IMR-90 (cell line): Measurements from ENCODE around the gene MUCL3. TPM values are rescaled to one million over a fixed set of nuclear protein-coding genes. Genes with fewer than 3 reads are reported as not detected.

Experiments
- ATAC-seq: fragments of 200-7000 bp; cut with Tn5 transposase; 2 replicates; pipeline ENCODE4 v1.9.1; 2020; ENCODE audit warnings: low read depth, mild to moderate bottlenecking, moderate library complexity
- BruUV-seq: library from RNA; stranded (reverse); fragments of 400-500 nt; replicated peaks from 2 replicates; lab custom pipeline; 2021; lab: Mats Ljungman, UMichigan
- CTCF ChIA-PET: fragments of 300-600 bp; formaldehyde crosslinking; extraction: SDS; loops from one replicate; lab custom pipeline; 2021; ENCODE audit warnings: antibody characterized with exemption; lab: Yijun Ruan, JAX
- POLR2A ChIA-PET: fragments of 300-600 bp; sonication (Branson Sonifier 250); formaldehyde crosslinking; loops from one replicate; lab custom pipeline; 2022; ENCODE audit warnings: antibody characterized with exemption; ENCODE audit not compliant: unreplicated experiment; lab: Charles Lee
- DNase-seq: peaks from one replicate; pipeline ENCODE4 v3.0.0; 2013
- H2AFZ ChIP-seq: replicated peaks from 2 replicates; pipeline ENCODE3; 2013; ENCODE audit warnings: low read length, mild to moderate bottlenecking; ENCODE audit not compliant: poor library complexity
- H2AK5ac ChIP-seq: 2 replicates; pipeline ENCODE4 v1.6.1; 2013; ENCODE audit warnings: low read depth, low read length, inconsistent platforms
- H2AK9ac ChIP-seq: replicated peaks from 2 replicates; pipeline ENCODE3; 2013; ENCODE audit warnings: mild to moderate bottlenecking, low read depth, low read length, moderate library complexity; ENCODE audit not compliant: poor library complexity
- H2BK120ac ChIP-seq: 2 replicates; pipeline ENCODE4 v1.6.1; 2013; ENCODE audit warnings: low read depth, low read length, inconsistent platforms
- H2BK15ac ChIP-seq: 3 replicates; pipeline ENCODE4 v1.6.1; 2013; ENCODE audit warnings: low read depth, low read length, inconsistent platforms
- H2BK20ac ChIP-seq: 2 replicates; pipeline ENCODE4 v1.6.1; 2013; ENCODE audit warnings: low read depth, mild to moderate bottlenecking, inconsistent platforms, low read length, moderate library complexity
- H2BK5ac ChIP-seq: 2 replicates; pipeline ENCODE4 v1.6.1; 2013; ENCODE audit warnings: mild to moderate bottlenecking, low read depth, low read length, inconsistent platforms; ENCODE audit not compliant: poor library complexity, severe bottlenecking
- H3K14ac ChIP-seq: replicated peaks from 2 replicates; pipeline ENCODE4 v1.6.1; 2013; ENCODE audit warnings: low read depth, low read length, inconsistent platforms
- H3K18ac ChIP-seq: 2 replicates; pipeline ENCODE4 v1.6.1; 2013; ENCODE audit warnings: low read depth, low read length, control low read depth
- H3K23ac ChIP-seq: 2 replicates; pipeline ENCODE4 v1.6.1; 2013; ENCODE audit warnings: low read depth, low read length, inconsistent platforms
- H3K27ac ChIP-seq: 2 replicates; pipeline ENCODE4 v1.5.1; 2013; ENCODE audit warnings: mild to moderate bottlenecking, control low read depth, low read length; ENCODE audit not compliant: insufficient read depth
- H3K27me3 ChIP-seq: 2 replicates; pipeline ENCODE4 v1.6.1; 2013; ENCODE audit warnings: low read length; ENCODE audit not compliant: control insufficient read depth, insufficient read depth
- H3K36me3 ChIP-seq: 2 replicates; pipeline ENCODE4 v1.6.1; 2013; ENCODE audit warnings: low read length, mixed read lengths; ENCODE audit not compliant: control insufficient read depth, insufficient read depth
- H3K4ac ChIP-seq: 2 replicates; pipeline ENCODE4 v1.6.1; 2013; ENCODE audit warnings: low read depth, low read length, inconsistent platforms
- H3K4me1 ChIP-seq: 2 replicates; pipeline ENCODE4 v1.6.1; 2013; ENCODE audit warnings: low read length, mixed read lengths; ENCODE audit not compliant: control insufficient read depth, insufficient read depth
- H3K4me2 ChIP-seq: 2 replicates; pipeline ENCODE4 v1.6.1; 2013; ENCODE audit warnings: low read depth, mild to moderate bottlenecking, control low read depth, low read length, moderate library complexity
- H3K4me3 ChIP-seq: 2 replicates; pipeline ENCODE4 v1.5.1; 2013; ENCODE audit warnings: low read depth, mild to moderate bottlenecking, control low read depth, low read length, moderate library complexity; ENCODE audit not compliant: insufficient read depth
- H3K56ac ChIP-seq: 2 replicates; pipeline ENCODE4 v1.6.1; 2013; ENCODE audit warnings: low read length, inconsistent platforms; ENCODE audit not compliant: insufficient read depth; ENCODE audit errors: extremely low read depth
- H3K79me1 ChIP-seq, 2 experiments: 2 replicates each; pipeline ENCODE4 v1.6.1; 2013; ENCODE audit warnings: low read length in 2 of 2, inconsistent platforms in 1 of 2, low read depth in 1 of 2
- H3K9ac ChIP-seq: 2 replicates; pipeline ENCODE4 v1.6.1; 2013; ENCODE audit warnings: low read depth, low read length, control low read depth
- H3K9me1 ChIP-seq: 2 replicates; pipeline ENCODE4 v1.6.1; 2013; ENCODE audit warnings: low read length, inconsistent platforms; ENCODE audit not compliant: insufficient read depth
- H3K9me3 ChIP-seq: 2 replicates; pipeline ENCODE4 v1.6.1; 2013; ENCODE audit warnings: low read length; ENCODE audit not compliant: control insufficient read depth, insufficient read depth
- H4K20me1 ChIP-seq: 2 replicates; pipeline ENCODE4 v1.6.1; 2013; ENCODE audit warnings: low read length, inconsistent platforms; ENCODE audit not compliant: insufficient read depth
- H4K5ac ChIP-seq: 2 replicates; pipeline ENCODE4 v1.6.1; 2013; ENCODE audit warnings: mild to moderate bottlenecking, low read depth, low read length, control low read depth
- H4K8ac ChIP-seq, 2 experiments: 2 replicates each; pipeline ENCODE4 v1.6.1; 2013; ENCODE audit warnings: low read depth in 2 of 2, low read length in 2 of 2, control low read depth in 1 of 2, inconsistent platforms in 1 of 2
- H4K91ac ChIP-seq: 2 replicates; pipeline ENCODE4 v1.6.1; 2013; ENCODE audit warnings: low read depth, low read length, inconsistent platforms; ENCODE audit not compliant: insufficient read depth
- BHLHE40 ChIP-seq: fragments of 150-350 bp; IDR thresholded peaks from 2 replicates; pipeline ENCODE4 v1.6.1; 2016; ENCODE audit warnings: mild to moderate bottlenecking, low read depth, low read length
- CEBPB ChIP-seq: IDR thresholded peaks from 2 replicates; pipeline ENCODE4 v1.6.1; 2012; ENCODE audit warnings: low read depth, low read length, improper control_type of control experiment
- CHD1 ChIP-seq: IDR thresholded peaks from 2 replicates; pipeline ENCODE4 v1.6.1; 2012; ENCODE audit warnings: low read depth, low read length, improper control_type of control experiment
- CTCF ChIP-seq: conservative IDR thresholded peaks from 2 replicates; pipeline ENCODE4 v1.5.1; 2012; ENCODE audit warnings: mild to moderate bottlenecking, low read depth, low read length, improper control_type of control experiment
- FOS ChIP-seq: fragments of 150-350 bp; IDR thresholded peaks from 2 replicates; pipeline ENCODE4 v1.6.1; 2016; ENCODE audit warnings: low read depth, low read length
- MAFK ChIP-seq: IDR thresholded peaks from 2 replicates; pipeline ENCODE4 v1.6.1; 2012; ENCODE audit warnings: low read depth, low read length, improper control_type of control experiment
- MAZ ChIP-seq: IDR thresholded peaks from 2 replicates; pipeline ENCODE4 v1.6.1; 2012; ENCODE audit warnings: low read depth, mild to moderate bottlenecking, low read length, improper control_type of control experiment, moderate library complexity, borderline replicate concordance
- NFE2L2 ChIP-seq: fragments of 150-350 bp; IDR thresholded peaks from 2 replicates; pipeline ENCODE4 v1.6.1; 2016; ENCODE audit warnings: low read depth, mild to moderate bottlenecking, low read length
- POLR2A ChIP-seq: IDR thresholded peaks from 2 replicates; pipeline ENCODE4 v1.6.1; 2012; ENCODE audit warnings: mild to moderate bottlenecking, low read depth, low read length
- RAD21 ChIP-seq: IDR thresholded peaks from 2 replicates; pipeline ENCODE4 v1.6.1; 2012; ENCODE audit warnings: low read length, improper control_type of control experiment
- RCOR1 ChIP-seq: IDR thresholded peaks from 2 replicates; pipeline ENCODE4 v1.6.1; 2012; ENCODE audit warnings: mild to moderate bottlenecking, low read length, improper control_type of control experiment; ENCODE audit not compliant: insufficient replicate concordance
- RFX5 ChIP-seq: IDR thresholded peaks from 2 replicates; pipeline ENCODE4 v1.8.0; 2012; ENCODE audit warnings: low read depth, mild to moderate bottlenecking, low read length, moderate library complexity
- SMC3 ChIP-seq: fragments of 150-350 bp; IDR thresholded peaks from 2 replicates; pipeline ENCODE4 v1.6.1; 2016; ENCODE audit warnings: low read depth, mild to moderate bottlenecking, antibody characterized with exemption, low read length, moderate library complexity
- USF2 ChIP-seq: fragments of 150-350 bp; IDR thresholded peaks from 2 replicates; pipeline ENCODE4 v1.6.1; 2017; ENCODE audit warnings: mild to moderate bottlenecking, antibody characterized with exemption, low read length, low read depth
- WGBS, 2 experiments: methylation state at CpG; one replicate each; pipeline versions ENCODE4 v1.1.5 to v1.1.7; 2013; ENCODE audit warnings: missing lambda C conversion rate in 2 of 2; ENCODE audit not compliant: insufficient read length in 1 of 2; ENCODE audit errors: extremely low coverage in 2 of 2; 5-methylcytosine and 5-hydroxymethylcytosine counted together
- dilution Hi-C: fragments of 300-500 bp; cut with HindIII; formaldehyde crosslinking; loops from one replicate; pipeline ENCODE4 v1.14.3; 2018; ENCODE audit warnings: low sequenced_read_pairs; ENCODE audit not compliant: unreplicated experiment
- in situ Hi-C: fragments of 300-500 bp; cut with MboI; formaldehyde crosslinking; loops from 3 replicates; pipeline ENCODE4 v1.14.3; 2019; ENCODE audit warnings: low sequenced_read_pairs, inconsistent platforms, mixed read lengths
- intact Hi-C: fragments of 100-400 bp; cut with micrococcal nuclease; formaldehyde crosslinking; loops from 2 replicates; pipeline ENCODE4 v1.10.0; 2022
- polyA plus RNA-seq, 3 experiments: library from polyadenylated mRNA; depleted of rRNA; stranded (reverse); fragments of >200 nt; gene quantifications; 2 replicates each; pipeline ENCODE4 v1.2.3, GENCODE V29; 2012; ENCODE audit warnings: low replicate concordance in 1 of 3
- total RNA-seq: library from RNA; depleted of rRNA; stranded (reverse); fragments of >200 nt; gene quantifications from 2 replicates; pipeline ENCODE4 v1.2.3, GENCODE V29; 2012
- TF ChIP-seq, protein P1 (sequence below): fragments of 150-350 bp; IDR thresholded peaks from 2 replicates; pipeline ENCODE4 v1.6.1; 2016; ENCODE audit warnings: low read depth, mild to moderate bottlenecking, low read length, moderate library complexity, borderline replicate concordance

The MUCL3 gene
- total and polyA plus RNA-seq, 2 of the 4 experiments (the other 2 are of a cell fraction) = not detected

- Histone ChIP-seq H3K4ac (no peak overlapping the region), H3K14ac (no peak overlapping the region)
- WGBS, 2 experiments = no CpG with 5 or more reads among the region's 3 CpGs
Measured at GRCh38 chr6:30935018-30935417, 5.8 kb upstream of the MUCL3 start.

More at GRCh38 chr6:30935018-30935417, 5.8 kb upstream of the MUCL3 start:
- H3K9ac ChIP-seq = no peak overlapping the region
- DNase-seq (no peak), ATAC-seq (no peak)
- no peaks in the 10 kb centered on the region for H4K20me1 ChIP-seq
- H2BK20ac ChIP-seq = no peak overlapping the region
- no peak overlapping the region; the same call in 1 of the 2 replicates for H3K23ac ChIP-seq
- in situ Hi-C loops = no loop called here
- H3K4me1 ChIP-seq = no peaks in the 10 kb centered on the region
- H4K91ac ChIP-seq = no peak overlapping the region
- no peak overlapping the region for H3K18ac ChIP-seq
- no peaks in the 10 kb centered on the region for H3K79me1 ChIP-seq
- ChIA-PET CTCF (interaction anchor here (0.9 kb wide), 1 partner anchor 135 kb away, joined by 4 read pairs; no protein-coding TSS in a partner anchor), POLR2A (no interaction called here)
- H3K4me3 ChIP-seq = no peak overlapping the region
- H3K27me3 ChIP-seq = peaks cover 57% of the 10 kb centered on the region
- dilution Hi-C loops = no loop called here
- intact Hi-C loops = no loop called here
- no peaks in the 10 kb centered on the region for H3K36me3 ChIP-seq
- H4K5ac ChIP-seq = no peak overlapping the region
- no peak for TF ChIP-seq CTCF
- TF ChIP-seq RCOR1 = no peak
- TF ChIP-seq MAZ = no peak
- no peak for TF ChIP-seq RAD21
- no peak for TF ChIP-seq NFE2L2
- TF ChIP-seq FOS = no peak
- no peak for TF ChIP-seq BHLHE40
- TF ChIP-seq USF2 = no peak
- TF ChIP-seq MAFK = no peak
- TF ChIP-seq, protein P1, sequence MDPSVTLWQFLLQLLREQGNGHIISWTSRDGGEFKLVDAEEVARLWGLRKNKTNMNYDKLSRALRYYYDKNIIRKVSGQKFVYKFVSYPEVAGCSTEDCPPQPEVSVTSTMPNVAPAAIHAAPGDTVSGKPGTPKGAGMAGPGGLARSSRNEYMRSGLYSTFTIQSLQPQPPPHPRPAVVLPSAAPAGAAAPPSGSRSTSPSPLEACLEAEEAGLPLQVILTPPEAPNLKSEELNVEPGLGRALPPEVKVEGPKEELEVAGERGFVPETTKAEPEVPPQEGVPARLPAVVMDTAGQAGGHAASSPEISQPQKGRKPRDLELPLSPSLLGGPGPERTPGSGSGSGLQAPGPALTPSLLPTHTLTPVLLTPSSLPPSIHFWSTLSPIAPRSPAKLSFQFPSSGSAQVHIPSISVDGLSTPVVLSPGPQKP = no peak
- no peak for TF ChIP-seq CEBPB
- no peak for TF ChIP-seq POLR2A
- no peak for TF ChIP-seq RFX5
- no peak for TF ChIP-seq CHD1
- no peak for TF ChIP-seq SMC3
- no peak overlapping the region for H4K8ac ChIP-seq
- no peak overlapping the region for H3K56ac ChIP-seq
- H2BK120ac ChIP-seq = no peak overlapping the region
- H2AK9ac ChIP-seq = no peak overlapping the region
- no peaks in the 10 kb centered on the region for H3K9me3 ChIP-seq
- H3K9me1 ChIP-seq = no peaks in the 10 kb centered on the region; the same call in 1 of the 2 replicates
- no peak overlapping the region for H3K4me2 ChIP-seq
- no TSS peak for BruUV-seq
- no peak overlapping the region for H2BK15ac ChIP-seq
- no peak overlapping the region for H2AK5ac ChIP-seq
- no peak overlapping the region for H2BK5ac ChIP-seq
- no peak overlapping the region for H3K27ac ChIP-seq
- H2AFZ ChIP-seq = peak overlapping the region; percentile 32
